AG04449 (cell line): ENCODE data around the gene SIT1.

Experiments
- CTCF ChIA-PET: fragments of 350-600 bp; formaldehyde crosslinking; extraction: SDS; loops from one replicate; lab custom pipeline; 2021; ENCODE audit warnings: antibody characterized with exemption; lab: Yijun Ruan, JAX
- POLR2A ChIA-PET: fragments of 400-600, 350-600 bp; formaldehyde crosslinking; extraction: SDS; loops from one replicate; lab custom pipeline; 2020; ENCODE audit warnings: antibody characterized with exemption, inconsistent platforms; lab: Yijun Ruan, JAX
- DNase-seq: peaks from one replicate; pipeline ENCODE4 v3.0.0-alpha.2; 2010; ENCODE audit warnings: low read depth, low spot score
- H3K4me3 ChIP-seq: 2 replicates; pipeline ENCODE4 v1.5.1; 2011; ENCODE audit warnings: low read depth, mild to moderate bottlenecking, control low read depth, low read length
- CTCF ChIP-seq: IDR thresholded peaks from one replicate; pipeline ENCODE4 v1.5.1; 2011; ENCODE audit warnings: mild to moderate bottlenecking, moderate library complexity, low read length, control low read depth, inconsistent platforms; ENCODE audit not compliant: insufficient read depth; ENCODE audit errors: missing control alignments

The SIT1 gene

GRCh38 chr9:35686222-35687203, 35.8 kb upstream of the SIT1 start:
- TF ChIP-seq CTCF, result no peak
- H3K4me3 ChIP-seq, result peak overlapping the region; percentile 97
- no peak for DNase-seq
- ChIA-PET POLR2A (interaction anchor here (0.7 to 15.8 kb wide), 11 partner anchors 8 to 87 kb away, joined by 3 to 325 read pairs (median 5); partner anchors contain the start of genes ARHGEF39, CA9, CCDC107 and CREB3), CTCF (interaction anchor here (1.0 to 34.3 kb wide), 6 partner anchors 11 to 31 kb away, joined by 4 to 816 read pairs (median 30); partner anchors contain the start of genes ARHGEF39, CCDC107, CREB3 and RMRP)

GRCh38 chr9:35685506-35685905, 34.8 kb upstream of the SIT1 start:
- ChIA-PET CTCF (interaction anchor here (1.3 to 5.3 kb wide), 3 partner anchors 12 to 26 kb away, joined by 4 to 35 read pairs (median 33); partner anchors contain the start of gene ARHGEF39), POLR2A (interaction anchor here (2.1 to 15.8 kb wide), 3 partner anchors 9 to 43 kb away, joined by 5 to 325 read pairs (median 28); partner anchors contain the start of genes CA9, CREB3 and TLN1)
- DNase-seq, result no peak
- no peak for TF ChIP-seq CTCF
- peak overlapping the region; percentile 34 for H3K4me3 ChIP-seq

GRCh38 chr9:35684921-35685320, 34.2 kb upstream of the SIT1 start:
- no peak for DNase-seq
- ChIA-PET CTCF (interaction anchor here (1.3 to 5.3 kb wide), 5 partner anchors 9 to 45 kb away, joined by 4 to 35 read pairs (median 5); partner anchors contain the start of gene ARHGEF39), POLR2A (interaction anchor here (2.1 to 15.8 kb wide), 3 partner anchors 10 to 44 kb away, joined by 5 to 325 read pairs (median 28); partner anchors contain the start of genes CA9, CREB3 and TLN1)
- no peak for TF ChIP-seq CTCF
- H3K4me3 ChIP-seq, result peak overlapping the region; percentile 34

- no peak for TF ChIP-seq CTCF
- POLR2A ChIA-PET, result interaction anchor here (0.6 to 15.8 kb wide), 8 partner anchors 9 to 235 kb away, joined by 3 to 325 read pairs (median 4); partner anchors contain the start of genes CA9, CCDC107, CREB3 and RMRP
- CTCF ChIA-PET, result interaction anchor here (1.0 to 5.2 kb wide), 8 partner anchors 8 to 48 kb away, joined by 3 to 35 read pairs (median 4); partner anchors contain the start of genes ARHGEF39, CA9 and TLN1
- DNase-seq, result no peak
- H3K4me3 ChIP-seq, result 0 out of 2 replicates have a peak overlapping the region, but pooled peaks have one; percentile 2
Observed at GRCh38 chr9:35683323-35683722, 32.6 kb upstream of the SIT1 start.

GRCh38 chr9:35682520-35683315, 32.0 kb upstream of the SIT1 start:
- ChIA-PET CTCF (interaction anchor here (1.1 to 5.2 kb wide), 6 partner anchors 9 to 49 kb away, joined by 3 to 35 read pairs (median 4); partner anchors contain the start of genes ARHGEF39, CA9 and TLN1), POLR2A (interaction anchor here (0.6 to 15.8 kb wide), 10 partner anchors 7 to 234 kb away, joined by 3 to 325 read pairs (median 4); partner anchors contain the start of genes CA9, CCDC107, CREB3 and RMRP)
- TF ChIP-seq CTCF, result no peak
- peak overlapping the region; percentile 8; the same call in 1 of the 2 replicates for H3K4me3 ChIP-seq
- DNase-seq, result no peak
